Pancreas (tissue), 10 donors: Measurements from ENCODE around the gene MLF1. TPM values are rescaled to one million over a fixed set of nuclear protein-coding genes. Genes with fewer than 3 reads are reported as not detected.

Experiments used
- ATAC-seq, 4 donors: fragments of 200-7000 bp; cut with Tn5 transposase; one replicate each; pipeline versions ENCODE4 v1.8.0 to v1.9.1; 2020; ENCODE audit warnings: mild to moderate bottlenecking in 4 of 4, moderate library complexity in 4 of 4
- DNase-seq, 6 donors: peaks; one replicate each; pipeline ENCODE4 v3.0.0-alpha.2; 2020
- FAIRE-seq: peaks from 2 replicates; lab custom pipeline; 2012; peaks lifted over from hg19 to GRCh38; lab: Jason Lieb, UNC
- H3K27ac ChIP-seq, 4 donors: fragments of 200-600 bp; sonication (generic); 1 replicate in 3 of 4; 2 replicates in 1 of 4; pipeline versions ENCODE4 v1.5.0 to v1.8.0; 2020
- H3K27me3 ChIP-seq, 4 donors: fragments of 200-600 bp; one replicate each; pipeline ENCODE4 v1.8.0; 2021
- H3K36me3 ChIP-seq, 3 donors: fragments of 200-600 bp; sonication (generic) in 1 of 3; one replicate each; pipeline versions ENCODE4 v1.5.0 to v1.8.0; 2020 to 2021
- H3K4me1 ChIP-seq, 3 donors: fragments of 200-600 bp; one replicate each; pipeline ENCODE4 v1.8.0; 2021
- H3K4me3 ChIP-seq, 4 donors: fragments of 200-600 bp; sonication (generic) in 2 of 4; one replicate each; pipeline versions ENCODE4 v1.5.0 to v1.8.0; 2020 to 2021
- H3K9me3 ChIP-seq, 4 donors: fragments of 200-600 bp; one replicate each; pipeline ENCODE4 v1.8.0; 2021
- CTCF ChIP-seq, 4 donors: fragments of 200-600 bp; sonication (generic) in 3 of 4; IDR thresholded peaks; one replicate each; pipeline versions ENCODE4 v1.5.0 to v1.8.0; 2021; ENCODE audit warnings: antibody characterized with exemption in 4 of 4
- WGBS, 2 donors: extraction: QIAGEN DNeasy Blood & Tissue Kit; methylation state at CpG; one replicate each; pipeline ENCODE4 v1.1.7; 2013; 5-methylcytosine and 5-hydroxymethylcytosine counted together
- intact Hi-C, 3 donors: fragments of 100-400 bp; cut with DNase I; formaldehyde crosslinking; loops; one replicate each; pipeline versions ENCODE4 v1.11.1 to v1.14.2; 2022
- polyA plus RNA-seq, 2 donors: library from polyadenylated mRNA; stranded (reverse); fragments of 200-250 nt; gene quantifications; one replicate each; pipeline ENCODE4 v1.2.3, GENCODE V29; 2013
- total RNA-seq, 6 donors: library from RNA; stranded (reverse); fragmentation: NEBNext Ultra II Directional in 4 of 6; extraction: Animal tissue kit (Norgen Biotek cat#: 25700) in 4 of 6; gene quantifications; one replicate each; pipeline versions ENCODE4 v1.2.1 to v1.2.4, GENCODE V29; 2021 to 2023
- donor health status: healthy with polysubstance abuse.
- donor health status: DM: no; HTN: no; CAD: no; lungs with moderate emphysema.
- donor health status: DM: no; HTN: no; CAD: no.
- donor health status: control.
- donor health status: control.
- donor health status: Bipolar disorder and iron deficiency.
- donor health status: DM: yes; HTN: yes; CAD: no.
- donor health status: DM: no; HTN: no; CAD: no.
- donor health status: DM: no; HTN: no; CAD: no.
- donor health status: DM: yes; HTN: yes; CAD: no.

MLF1 gene
- total and polyA plus RNA-seq, 8 donors = 1.2 to 12.0 (median 3.6) TPM

GRCh38 chr3:158652463-158652862 lies 81.5 kb downstream of the MLF1 start:
- ATAC-seq (no peak), DNase-seq (no peak), FAIRE-seq (no peak)
- no peaks in the 10 kb centered on the region for H3K27me3 ChIP-seq
- 80 to 83% methylated on average over 3 of the region's 3 CpGs for WGBS, 2 donors
- no peaks in the 10 kb centered on the region for H3K9me3 ChIP-seq
- H3K4me1 ChIP-seq = peaks cover 0 to 3% (median 0%) of the 10 kb centered on the region in 3 donors
- no peak overlapping the region for H3K27ac ChIP-seq
- intact Hi-C loops = no loop called here
- peaks cover 0 to 25% (median 0%) of the 10 kb centered on the region in 3 donors for H3K36me3 ChIP-seq
- TF ChIP-seq CTCF (IDR thresholded peaks at IDR 0.05) = no peak
- H3K4me3 ChIP-seq = no peak overlapping the region

Other genes with a start within 250 kb of the MLF1 start
- 10 to 100 TPM; 14.1 to 24.0 (median 19.4) TPM for gene GFM1, start 73.3 kb downstream of the MLF1 start, total RNA-seq
- gene GFM1, start 73.3 kb downstream of the MLF1 start, polyA plus RNA-seq = 10 to 100 TPM in 1 of 2 donors, 1 to 10 TPM in 1; 5.7 to 14.1 TPM
- gene LXN, start 101.5 kb downstream of the MLF1 start, total RNA-seq = 10 to 100 TPM in 2 of 6 donors, 1 to 10 TPM in 4; 4.9 to 15.8 (median 6.5) TPM
- 10 to 100 TPM in 1 of 2 donors, 1 to 10 TPM in 1; 6.9 to 12.3 TPM for gene LXN, start 101.5 kb downstream of the MLF1 start, polyA plus RNA-seq
- 10 to 100 TPM in 2 of 6 donors, 1 to 10 TPM in 3, under 1 TPM in 1; 0.79 to 48.3 (median 3.9) TPM for gene RARRES1, start 161.3 kb downstream of the MLF1 start, total RNA-seq
- 1 to 10 TPM; 2.6 to 5.2 TPM for gene RARRES1, start 161.3 kb downstream of the MLF1 start, polyA plus RNA-seq
- 10 to 100 TPM; 13.0 to 37.4 (median 22.6) TPM for gene MFSD1, start 230.9 kb downstream of the MLF1 start, total RNA-seq
- gene MFSD1, start 230.9 kb downstream of the MLF1 start, polyA plus RNA-seq = 10 to 100 TPM in 1 of 2 donors, 1 to 10 TPM in 1; 8.9 to 27.2 TPM